Neural crest cell (in vitro differentiated cells): ENCODE data around the gene SNAI3. TPM values are rescaled to one million over a fixed set of nuclear protein-coding genes. Genes with fewer than 3 reads are reported as not detected.

ENCODE experiments used
- DNase-seq: peaks from one replicate; pipeline ENCODE4 v3.0.0; 2021; ENCODE audit warnings: low read depth, mixed read lengths, low spot score
- H3K27ac Mint-ChIP-seq: one replicate; pipeline ENCODE4 v1.8.0; 2021; ENCODE audit warnings: mild to moderate bottlenecking, mixed read lengths; ENCODE audit not compliant: unreplicated experiment
- H3K27me3 Mint-ChIP-seq: 2 replicates; pipeline ENCODE4 v1.8.0; 2021; ENCODE audit warnings: low read depth, mild to moderate bottlenecking, mixed read lengths
- H3K36me3 Mint-ChIP-seq: 2 replicates; pipeline ENCODE4 v1.8.0; 2021; ENCODE audit warnings: low read depth, mild to moderate bottlenecking, mixed read lengths
- H3K4me1 Mint-ChIP-seq: 2 replicates; pipeline ENCODE4 v1.8.0; 2021; ENCODE audit warnings: mixed read lengths
- H3K4me3 Mint-ChIP-seq: one replicate; pipeline ENCODE4 v1.8.0; 2021; ENCODE audit warnings: mild to moderate bottlenecking, mixed read lengths
- H3K9me3 Mint-ChIP-seq: 2 replicates; pipeline ENCODE4 v1.8.0; 2021; ENCODE audit warnings: mixed read lengths
- CTCF ChIP-seq: fragments of 200-600 bp; sonication (generic); conservative IDR thresholded peaks from 2 replicates; pipeline ENCODE4 v1.5.0; 2021; ENCODE audit warnings: antibody characterized with exemption, mild to moderate bottlenecking
- total RNA-seq: library from RNA; stranded (reverse); gene quantifications from 2 replicates; pipeline ENCODE4 v1.2.1, GENCODE V29; 2021

SNAI3 gene
- total RNA-seq, 1 donor from 2014 or later, result not detected

GRCh38 chr16:88723911-88724310 is 37.6 kb upstream of the SNAI3 start:
- TF ChIP-seq CTCF, result no peak

GRCh38 chr16:88723507-88723887 is 37.2 kb upstream of the SNAI3 start:
- no peaks in the 10 kb centered on the region for H3K9me3 Mint-ChIP-seq
- no peak for TF ChIP-seq CTCF
- H3K4me3 Mint-ChIP-seq, result no peak overlapping the region
- no peaks in the 10 kb centered on the region for H3K4me1 Mint-ChIP-seq
- DNase-seq, result no peak
- H3K36me3 Mint-ChIP-seq, result no peaks in the 10 kb centered on the region
- no peak overlapping the region for H3K27ac Mint-ChIP-seq
- H3K27me3 Mint-ChIP-seq, result no peaks in the 10 kb centered on the region

More at GRCh38 chr16:88723911-88724310, 37.6 kb upstream of the SNAI3 start:
- no peak overlapping the region for H3K27ac Mint-ChIP-seq
- no peaks in the 10 kb centered on the region for H3K36me3 Mint-ChIP-seq
- no peaks in the 10 kb centered on the region for H3K9me3 Mint-ChIP-seq
- H3K4me3 Mint-ChIP-seq, result no peak overlapping the region
- no peak for DNase-seq
- no peaks in the 10 kb centered on the region for H3K27me3 Mint-ChIP-seq
- no peaks in the 10 kb centered on the region for H3K4me1 Mint-ChIP-seq

- no peak overlapping the region for H3K4me3 Mint-ChIP-seq
Observed at GRCh38 chr16:88722784-88723506, 36.6 kb upstream of the SNAI3 start.

GRCh38 chr16:88721815-88722755 is 35.8 kb upstream of the SNAI3 start:
- no peak for DNase-seq
- H3K27me3 Mint-ChIP-seq, result no peaks in the 10 kb centered on the region
- no peak overlapping the region for H3K4me3 Mint-ChIP-seq
- peaks cover 2% of the 10 kb centered on the region for H3K36me3 Mint-ChIP-seq
- no peaks in the 10 kb centered on the region for H3K4me1 Mint-ChIP-seq
- no peak overlapping the region for H3K27ac Mint-ChIP-seq
- no peaks in the 10 kb centered on the region for H3K9me3 Mint-ChIP-seq
- TF ChIP-seq CTCF, result no peak

More at GRCh38 chr16:88722784-88723506, 36.6 kb upstream of the SNAI3 start:
- no peaks in the 10 kb centered on the region for H3K9me3 Mint-ChIP-seq
- H3K27me3 Mint-ChIP-seq, result no peaks in the 10 kb centered on the region
- H3K4me1 Mint-ChIP-seq, result no peaks in the 10 kb centered on the region
- DNase-seq, result no peak
- TF ChIP-seq CTCF, result no peak
- H3K36me3 Mint-ChIP-seq, result no peaks in the 10 kb centered on the region
- no peak overlapping the region for H3K27ac Mint-ChIP-seq

GRCh38 chr16:88721236-88721635 is 34.9 kb upstream of the SNAI3 start:
- Mint-ChIP-seq H3K27ac (no peak overlapping the region), H3K4me1 (no peaks in the 10 kb centered on the region), H3K36me3 (peaks cover 2% of the 10 kb centered on the region)

More at GRCh38 chr16:88721236-88721635, 34.9 kb upstream of the SNAI3 start:
- TF ChIP-seq CTCF, result no peak
- H3K4me3 Mint-ChIP-seq, result no peak overlapping the region
- H3K9me3 Mint-ChIP-seq, result no peaks in the 10 kb centered on the region
- DNase-seq, result no peak
- no peaks in the 10 kb centered on the region for H3K27me3 Mint-ChIP-seq
